DMS 273 treated with DMSO at 0.1 percent for 48 hours (cell line): ENCODE data around the gene ZNF618.

Experiments used
- DNase-seq: peaks from one replicate; lab custom pipeline; 2025; lab: John Stamatoyannopoulos, UW

Gene ZNF618

DNA sequence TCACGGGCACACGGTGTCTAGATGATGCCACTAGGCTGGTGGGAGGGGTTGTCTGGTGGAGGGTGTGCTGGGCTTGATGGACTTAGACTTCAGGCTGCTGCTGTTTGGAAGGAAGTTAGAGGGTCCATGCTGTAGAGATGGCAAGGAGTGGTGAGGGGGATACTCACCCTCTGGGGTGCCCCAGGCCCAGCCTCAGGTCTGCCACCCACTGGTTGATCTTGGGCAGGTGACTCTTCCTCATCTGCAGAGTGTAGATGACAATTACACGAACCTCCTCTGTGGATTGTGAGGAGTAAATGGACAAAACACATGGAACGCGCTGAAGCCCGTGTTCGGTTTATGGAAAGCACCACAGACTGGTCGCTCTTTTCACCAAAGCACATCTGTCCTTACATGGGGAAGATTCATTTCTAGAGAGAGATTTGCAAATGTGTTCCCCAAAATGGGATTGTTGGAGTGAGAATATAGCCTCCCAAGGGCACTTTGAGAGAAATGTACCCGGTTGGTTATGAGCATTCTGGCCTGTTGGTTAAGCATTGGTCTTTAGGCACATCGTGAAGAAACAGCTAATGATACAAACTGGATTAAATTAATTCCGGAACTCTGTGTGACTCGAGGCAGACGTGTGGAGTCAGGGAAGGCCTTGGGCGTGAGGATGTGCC lies 58.2 kb downstream of the ZNF618 start:
- no peak for DNase-seq

DNA sequence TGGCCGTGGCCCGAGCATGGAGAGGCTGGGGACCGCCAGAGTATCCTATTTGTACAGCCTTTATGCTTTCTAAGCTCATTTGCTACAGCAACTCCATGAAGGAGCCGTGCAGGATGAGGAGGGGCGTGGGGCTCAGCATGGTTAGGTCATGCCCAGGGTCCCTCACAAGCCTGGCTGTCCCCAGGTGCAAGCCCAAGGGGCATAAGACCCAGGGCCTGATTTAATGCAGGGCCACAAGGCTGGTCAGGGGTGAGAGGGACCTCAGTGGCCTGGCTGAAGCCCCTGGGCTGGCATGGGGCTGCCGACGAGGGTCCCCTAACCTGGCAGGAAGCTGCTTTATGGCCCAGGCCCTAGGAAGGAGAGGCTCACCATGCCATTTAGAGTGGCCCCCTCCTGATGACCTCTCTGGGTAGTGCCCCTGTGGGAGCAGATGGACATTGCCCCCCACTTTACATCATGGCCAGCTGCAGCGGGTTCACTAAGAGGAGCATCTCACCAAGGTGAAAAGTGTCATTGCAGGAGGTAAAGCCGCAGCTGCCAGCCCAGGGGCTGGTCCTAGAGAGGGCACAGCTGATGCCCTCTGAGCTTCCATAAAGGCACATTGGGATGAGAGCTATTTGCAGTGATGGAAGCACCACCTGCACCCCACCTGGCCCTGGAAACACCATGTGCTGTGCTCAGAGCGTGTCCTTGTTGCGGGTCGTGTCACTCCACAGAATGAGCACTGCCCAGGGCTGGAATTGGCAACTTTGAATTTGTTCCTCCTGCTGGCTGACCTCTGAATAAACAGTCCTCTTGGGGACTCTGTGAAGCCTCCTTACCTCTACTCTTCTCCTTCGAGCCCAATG lies 58.9 kb downstream of the ZNF618 start:
- DNase-seq: no peak

DNA sequence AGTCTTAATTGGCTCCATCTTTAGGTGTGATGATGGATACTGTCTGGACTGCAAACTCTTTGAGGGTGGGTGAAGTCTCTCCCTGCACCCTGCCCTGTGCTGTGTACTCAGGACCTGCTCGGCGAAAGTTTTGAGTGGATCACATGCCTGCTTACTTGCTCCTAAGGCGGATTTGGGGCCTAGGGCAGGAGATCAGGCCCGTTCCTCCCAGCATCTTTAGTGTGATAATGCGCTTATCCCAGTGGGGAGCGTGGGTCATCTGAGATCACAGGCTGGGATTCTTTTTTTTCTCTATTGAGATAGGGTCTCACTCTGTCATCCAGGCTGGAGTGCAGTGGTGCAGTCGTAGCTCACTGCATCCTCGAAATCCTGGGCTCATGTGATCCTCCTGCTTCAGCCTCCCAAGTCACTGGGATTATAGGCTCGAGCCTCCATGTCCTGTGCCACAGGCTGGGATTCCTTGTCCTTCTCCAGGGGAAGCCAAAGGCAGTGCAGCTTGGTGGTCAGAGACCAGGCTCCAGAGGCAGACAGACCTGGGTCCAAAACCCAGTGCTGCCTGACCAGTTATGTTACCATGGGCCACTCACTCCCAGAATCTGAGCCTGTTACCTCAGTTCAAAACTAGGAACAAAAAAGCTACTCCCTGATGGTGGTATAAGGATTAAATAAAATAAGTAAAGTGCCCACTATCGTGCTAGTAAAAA lies 59.7 kb downstream of the ZNF618 start:
- no peak for DNase-seq

DNA sequence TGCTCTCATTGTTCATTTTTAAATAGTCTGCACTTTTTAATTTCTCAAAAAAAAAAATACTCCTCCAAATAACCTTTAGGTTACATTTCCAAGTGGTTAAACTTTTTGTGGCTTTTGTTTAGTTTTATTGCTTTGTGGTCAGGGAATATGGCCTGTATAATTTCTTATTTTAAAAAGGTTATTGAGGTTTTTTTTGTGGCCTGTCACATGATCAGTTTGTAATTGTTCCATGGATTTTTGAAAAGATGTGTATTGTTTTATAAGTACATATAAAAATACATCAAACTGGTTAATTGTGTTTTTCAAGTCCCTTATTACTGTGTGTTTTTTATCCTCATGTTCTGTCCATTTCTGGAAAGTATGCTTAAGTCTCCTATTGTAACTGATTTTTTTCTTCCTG lies 64.0 kb downstream of the ZNF618 start:
- no peak for DNase-seq

DNA sequence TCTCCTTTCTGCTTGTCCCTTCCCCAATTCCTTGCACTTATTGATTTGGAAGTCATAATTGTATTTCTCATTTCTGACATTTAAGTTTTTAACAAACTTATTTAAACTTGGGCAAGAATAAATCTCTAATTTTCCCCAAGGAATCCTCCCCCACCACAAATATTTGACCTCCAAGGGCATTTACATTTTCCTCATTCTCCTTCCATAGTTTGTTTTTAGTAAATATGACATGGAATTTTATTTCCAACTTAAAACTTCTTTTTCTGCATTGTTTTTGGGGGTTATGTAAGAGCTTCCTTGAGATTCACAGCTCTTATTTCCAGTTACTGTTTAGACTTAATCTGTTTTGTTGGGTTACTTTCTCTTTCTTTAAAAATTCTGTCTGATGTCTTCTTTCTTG lies 64.9 kb downstream of the ZNF618 start:
- DNase-seq: no peak

DNA sequence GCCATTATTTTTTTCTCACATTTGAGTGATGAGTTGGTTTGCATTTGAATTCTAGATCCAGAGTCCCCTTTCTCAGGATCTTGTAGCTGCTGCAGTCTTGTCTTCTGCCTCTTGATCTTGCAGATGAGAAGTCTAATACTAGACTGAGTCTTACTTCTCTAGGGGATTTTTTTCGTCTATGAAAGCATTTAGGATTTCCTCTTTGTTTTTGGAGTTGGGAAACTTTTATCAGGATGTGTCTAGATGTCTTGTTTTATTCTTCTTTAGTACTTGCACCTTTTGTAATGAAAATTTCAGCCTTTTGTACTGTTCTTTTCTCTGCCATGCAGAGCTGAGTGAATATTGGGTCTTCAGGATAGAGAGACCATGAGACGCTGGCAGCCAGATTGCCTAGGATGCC lies 65.4 kb downstream of the ZNF618 start:
- no peak for DNase-seq

DNA sequence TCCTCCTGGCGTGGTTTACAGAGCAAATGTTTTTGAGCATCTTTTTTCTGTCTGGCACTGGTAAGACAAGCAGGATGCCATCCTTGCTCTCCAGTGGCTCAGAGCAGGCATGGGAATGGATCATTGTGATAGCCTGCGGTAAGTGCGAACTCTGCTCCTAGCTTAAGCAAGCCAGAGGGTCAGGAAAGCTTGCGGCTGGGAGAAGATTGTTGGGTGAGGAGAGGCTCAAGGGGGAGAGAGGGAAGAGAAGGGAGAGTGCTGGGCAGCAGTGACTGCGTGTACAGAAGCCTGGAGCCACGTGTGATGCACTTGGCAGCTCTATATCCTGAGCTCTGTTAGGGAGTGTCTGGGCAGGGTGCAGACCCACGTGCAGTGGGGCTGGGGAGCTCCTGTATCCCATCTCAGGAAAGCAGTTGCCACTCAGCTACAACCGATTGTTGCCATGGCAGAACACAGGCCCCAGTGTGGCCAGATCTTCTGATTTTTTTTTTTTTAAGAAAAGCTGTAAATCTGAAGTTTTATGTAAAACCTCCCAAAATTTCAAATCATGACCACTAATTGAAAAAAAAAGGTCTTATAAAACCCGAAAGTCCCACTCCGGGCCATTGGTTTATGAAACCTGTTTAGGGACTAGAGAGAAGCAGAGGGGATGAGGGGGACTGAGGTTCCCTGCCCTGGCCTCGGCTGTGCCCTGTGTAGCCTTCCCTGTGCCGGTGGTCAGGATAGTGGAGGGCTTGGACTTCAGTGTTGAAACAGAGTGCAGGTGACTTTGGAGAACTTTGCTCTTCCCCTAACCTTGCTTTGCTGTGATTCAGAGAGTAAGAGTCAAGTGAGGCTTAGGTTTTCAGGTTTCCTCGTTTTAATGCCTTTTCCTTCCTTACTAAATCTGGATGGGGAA lies 67.3 kb downstream of the ZNF618 start:
- no peak for DNase-seq

DNA sequence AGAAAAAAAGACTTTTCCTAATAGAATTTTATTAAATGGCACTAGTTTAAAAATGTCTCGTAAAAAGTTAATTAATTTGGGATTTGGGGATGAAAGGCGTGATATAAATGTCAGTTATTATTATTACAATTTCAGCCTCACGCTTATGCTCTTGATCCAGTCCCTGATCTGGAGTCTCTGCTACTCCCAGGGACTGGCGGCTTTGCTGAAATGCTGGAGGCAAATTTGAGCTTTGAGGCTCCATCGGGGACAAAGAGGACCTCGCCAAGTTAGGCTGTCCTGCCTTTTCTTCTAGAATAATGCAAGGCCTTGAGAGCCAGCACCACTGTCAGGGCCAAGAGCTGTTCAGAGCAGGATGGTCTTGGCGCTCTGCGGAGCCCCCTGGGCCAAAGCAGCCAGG lies 69.7 kb downstream of the ZNF618 start:
- DNase-seq: no peak

DNA sequence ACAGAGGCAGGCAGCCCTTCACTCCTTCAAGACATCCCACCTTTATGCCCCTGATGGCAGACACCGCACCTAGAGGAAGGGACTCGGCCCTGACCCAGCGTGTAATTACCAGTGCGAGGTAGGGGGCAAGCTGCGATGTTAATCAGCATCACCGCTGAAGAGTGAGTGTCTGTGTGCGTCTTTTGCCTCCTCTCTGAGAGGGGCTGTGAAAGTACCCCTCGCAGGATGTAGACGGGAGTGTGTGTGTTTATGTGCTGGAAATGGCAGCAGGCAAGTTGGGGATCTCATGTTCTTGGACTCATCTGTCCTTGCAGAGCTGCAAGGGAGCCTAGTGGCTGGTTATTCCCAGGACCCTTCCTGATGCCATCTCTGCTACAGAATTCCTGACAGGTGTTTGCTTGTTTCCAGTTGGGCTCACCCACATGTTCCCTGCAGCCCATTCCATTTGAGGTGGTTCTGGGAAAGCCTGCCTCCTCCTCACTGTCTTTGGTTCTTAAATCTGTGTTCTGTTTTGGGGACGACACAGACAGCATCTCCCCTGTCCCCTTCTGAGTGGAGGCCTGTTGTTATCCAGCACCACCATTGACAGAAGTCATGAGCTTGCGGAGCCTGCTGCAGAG lies 70.5 kb downstream of the ZNF618 start:
- no peak for DNase-seq

DNA sequence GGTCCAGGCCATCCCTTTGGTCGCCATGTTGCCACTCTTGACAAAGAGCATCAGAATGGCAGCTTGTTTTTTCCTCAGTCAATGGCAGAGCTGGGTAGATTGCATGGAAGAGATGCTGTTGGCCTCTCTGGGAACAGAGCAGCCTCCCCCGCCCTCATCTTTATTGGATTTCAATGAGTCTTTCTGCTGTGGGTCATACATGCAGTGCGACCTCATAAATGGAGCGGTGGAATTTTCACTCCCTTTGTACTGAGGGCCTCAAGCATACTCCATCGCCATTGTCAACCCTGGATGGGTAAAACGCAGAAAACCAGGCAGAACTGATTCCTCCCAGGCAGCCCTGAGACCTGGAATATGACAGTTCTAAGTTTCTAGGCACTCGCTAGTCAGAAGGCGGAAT lies 71.8 kb downstream of the ZNF618 start:
- DNase-seq: no peak

DNA sequence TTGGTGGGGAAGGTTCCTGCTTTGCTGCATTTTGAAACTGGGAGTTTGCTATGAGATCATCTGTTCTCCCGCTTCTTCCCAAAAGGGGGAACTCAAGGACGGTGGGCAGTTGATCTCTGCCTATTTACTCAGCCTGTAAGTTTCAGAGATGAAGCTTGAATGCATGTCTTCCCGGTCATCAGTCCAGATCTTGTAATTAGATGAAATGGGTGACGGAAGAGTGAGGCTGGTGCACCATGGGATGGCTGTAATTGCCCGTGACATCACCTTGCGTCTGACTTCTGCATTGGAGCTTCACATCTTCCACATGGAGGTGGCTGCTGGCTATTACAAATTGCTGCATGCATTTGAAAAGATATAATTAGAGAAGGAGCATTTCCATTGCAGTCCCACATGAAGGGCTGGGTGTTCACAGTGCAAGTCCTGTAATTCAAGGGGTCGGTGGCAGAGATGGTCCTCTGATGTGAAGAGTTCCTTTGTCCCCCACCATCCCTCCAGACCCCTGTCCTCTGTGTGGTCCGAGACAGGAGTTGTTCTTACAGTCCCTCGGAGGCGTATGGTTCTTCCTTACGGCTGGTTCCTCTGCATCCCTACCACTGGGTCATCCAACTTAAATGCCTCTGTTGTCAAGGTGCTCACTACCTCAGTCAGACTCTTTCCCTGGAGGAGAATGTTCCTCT lies 72.9 kb downstream of the ZNF618 start:
- DNase-seq: no peak

DNA sequence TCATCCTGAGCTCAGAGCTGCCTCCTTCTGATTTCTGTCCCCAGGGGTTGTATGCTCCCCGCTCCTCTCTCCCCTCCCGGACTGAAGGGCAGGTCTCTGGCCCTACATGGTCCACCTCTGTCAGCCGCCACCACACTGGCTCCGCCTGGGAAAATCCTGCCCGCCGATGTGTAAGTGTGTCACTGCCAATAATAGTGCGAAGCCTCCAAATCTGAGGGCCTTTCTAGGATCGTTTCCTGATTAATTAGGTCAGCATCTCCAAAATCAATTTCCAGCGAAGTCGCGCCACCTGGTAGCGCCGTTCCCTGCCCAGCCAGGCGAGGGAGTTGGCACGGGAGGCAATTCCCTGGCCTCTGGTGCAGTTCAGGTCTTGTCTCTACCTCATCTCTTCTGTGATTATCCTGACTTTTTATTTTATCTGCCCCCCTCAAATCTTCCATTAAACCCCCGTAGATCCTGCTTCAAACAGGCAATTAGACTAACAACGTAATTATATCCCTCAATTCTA lies 73.5 kb downstream of the ZNF618 start:
- no peak for DNase-seq

DNA sequence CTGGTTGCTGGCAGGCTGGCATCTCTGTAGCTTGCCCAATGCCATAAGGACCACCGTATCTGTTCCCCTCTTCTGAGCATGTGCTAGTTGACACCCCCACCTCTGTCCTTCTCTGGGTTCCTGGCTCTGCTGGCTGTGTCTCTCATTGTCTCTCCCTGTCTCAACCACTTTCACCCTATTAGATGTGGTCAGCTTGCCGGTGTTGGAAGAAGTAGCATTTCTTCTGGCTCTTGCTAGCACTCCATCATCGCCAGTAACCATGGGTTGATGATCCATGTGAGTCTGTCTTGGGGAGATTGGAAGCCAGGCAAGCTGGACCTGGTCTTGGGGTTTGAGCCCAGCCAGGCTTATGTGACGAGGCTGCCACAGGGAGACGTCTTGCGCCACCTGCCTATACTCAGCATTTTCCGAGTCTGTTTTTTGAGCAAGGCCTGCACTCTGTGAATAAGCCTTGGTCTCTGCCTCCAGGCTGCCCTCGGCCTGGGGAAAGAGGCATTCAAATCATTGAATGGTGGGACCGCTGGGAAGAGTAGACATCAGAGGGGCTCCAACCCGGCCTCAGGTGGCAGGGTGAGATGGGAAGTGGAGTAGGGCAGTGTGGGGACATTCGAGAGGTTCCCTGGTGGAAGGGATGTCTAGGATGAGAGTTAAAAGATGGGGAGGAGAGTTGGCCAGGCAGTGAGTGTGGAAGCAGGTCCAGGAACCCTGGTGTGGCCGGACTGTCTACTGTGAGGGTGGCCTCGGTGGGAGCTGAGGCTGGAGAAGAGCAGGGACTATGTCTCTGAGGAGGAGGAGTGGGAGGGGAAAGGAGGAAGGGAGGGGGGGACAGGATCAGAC lies 74.3 kb downstream of the ZNF618 start:
- DNase-seq: no peak

DNA sequence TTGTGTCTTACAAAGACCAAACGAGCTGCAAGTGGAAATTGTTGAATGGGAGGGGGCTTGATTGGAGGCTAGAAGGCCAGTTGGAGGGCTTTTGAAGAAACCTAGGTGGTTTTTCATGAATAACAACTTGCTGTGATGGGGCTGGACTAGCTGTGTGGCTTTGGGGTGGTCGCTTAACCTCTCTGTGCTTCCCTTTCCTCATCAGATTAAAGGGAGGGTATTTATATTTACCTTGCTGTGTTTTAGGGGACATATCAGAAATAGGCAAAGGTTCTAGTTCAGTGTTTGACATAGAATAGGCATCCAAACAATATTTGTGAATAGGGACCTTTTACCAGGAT lies 74.9 kb downstream of the ZNF618 start:
- DNase-seq: no peak

DNA sequence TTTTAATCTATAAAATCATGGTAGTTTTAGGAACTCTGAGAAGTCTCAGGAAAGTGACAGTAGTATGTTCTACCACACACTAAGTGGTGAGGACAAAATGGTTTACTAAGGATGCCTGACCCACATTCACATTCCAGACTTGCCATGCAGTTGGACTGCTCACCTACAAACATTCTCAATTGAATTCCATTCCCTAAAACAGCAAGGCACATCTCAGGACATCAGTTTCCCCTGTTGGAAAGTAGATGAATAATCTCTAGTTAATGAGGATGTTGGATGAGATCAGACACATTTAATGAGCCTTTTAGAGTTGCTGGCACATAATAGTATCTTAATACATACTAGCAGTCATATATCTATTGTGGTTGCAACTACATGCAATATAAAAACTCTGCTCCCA lies 76.6 kb downstream of the ZNF618 start:
- DNase-seq: no peak

DNA sequence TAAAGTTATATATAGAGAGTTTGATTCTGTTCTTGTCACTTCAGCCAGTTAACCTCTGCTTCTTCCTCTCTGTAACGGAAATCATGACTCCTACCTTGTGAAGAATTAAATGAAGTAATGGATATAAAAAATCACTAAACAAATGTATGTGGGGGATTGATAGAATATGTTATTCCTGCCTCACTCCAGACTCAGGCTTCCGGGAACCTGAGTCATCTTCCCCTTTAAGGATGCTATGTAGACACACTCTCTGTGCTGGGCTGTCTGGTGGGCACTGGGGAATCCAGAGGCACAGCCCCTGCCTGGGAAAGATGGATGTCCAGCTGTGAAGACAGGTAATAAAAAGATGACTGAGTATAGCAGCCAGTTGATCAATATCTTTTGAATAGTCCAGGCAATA lies 77.4 kb downstream of the ZNF618 start:
- no peak for DNase-seq

DNA sequence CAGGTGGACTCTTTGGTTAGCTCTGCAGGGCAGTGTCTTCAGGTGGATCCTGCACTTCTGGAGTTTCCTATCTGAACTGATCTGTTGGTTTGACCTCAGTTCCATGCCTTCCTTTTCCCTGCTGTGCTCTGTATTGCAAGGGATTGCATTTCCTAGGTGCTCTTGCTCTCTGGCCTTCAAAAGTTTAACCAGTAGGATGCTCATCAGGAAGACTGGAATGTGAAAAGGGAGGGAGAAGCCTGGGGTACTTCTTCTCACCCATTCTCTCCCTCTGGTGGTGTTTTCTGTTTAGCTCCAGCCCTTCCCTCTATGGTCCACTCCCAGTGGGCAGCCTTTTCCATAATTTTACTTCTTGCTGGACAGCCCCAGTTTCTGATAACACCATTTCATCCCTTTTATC lies 78.5 kb downstream of the ZNF618 start:
- DNase-seq: no peak

DNA sequence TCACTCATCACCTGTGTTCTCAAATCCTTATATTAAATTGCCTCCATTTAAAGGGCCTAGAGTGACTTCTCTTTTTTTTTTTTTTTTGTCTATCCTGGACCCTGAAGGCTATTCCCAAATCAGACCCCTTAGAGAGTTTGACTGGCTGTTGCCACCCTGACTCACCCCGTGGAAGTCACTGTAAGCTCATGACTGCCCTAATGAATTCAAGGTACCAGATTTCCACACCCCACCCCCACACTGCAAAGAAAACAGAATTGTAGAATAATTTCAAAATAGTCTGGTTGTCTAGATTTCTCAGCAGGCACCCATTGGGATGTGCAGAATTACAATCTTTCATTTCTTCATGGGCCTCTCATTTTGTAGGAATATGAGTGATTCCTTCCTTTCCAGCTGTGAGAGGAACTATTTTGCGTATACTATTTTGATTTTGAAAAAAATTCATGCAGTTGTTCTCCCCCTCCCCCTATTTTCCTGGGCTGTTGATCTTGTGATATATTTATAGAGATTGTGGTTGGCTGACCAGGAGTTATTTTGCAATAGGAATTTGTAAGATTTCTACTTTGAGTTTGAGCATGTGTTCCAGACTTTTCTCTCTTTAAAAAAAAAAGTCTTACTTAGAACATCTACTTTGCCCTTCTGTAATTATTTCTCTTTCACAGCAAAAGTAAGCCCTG lies 79.1 kb downstream of the ZNF618 start:
- no peak for DNase-seq

DNA sequence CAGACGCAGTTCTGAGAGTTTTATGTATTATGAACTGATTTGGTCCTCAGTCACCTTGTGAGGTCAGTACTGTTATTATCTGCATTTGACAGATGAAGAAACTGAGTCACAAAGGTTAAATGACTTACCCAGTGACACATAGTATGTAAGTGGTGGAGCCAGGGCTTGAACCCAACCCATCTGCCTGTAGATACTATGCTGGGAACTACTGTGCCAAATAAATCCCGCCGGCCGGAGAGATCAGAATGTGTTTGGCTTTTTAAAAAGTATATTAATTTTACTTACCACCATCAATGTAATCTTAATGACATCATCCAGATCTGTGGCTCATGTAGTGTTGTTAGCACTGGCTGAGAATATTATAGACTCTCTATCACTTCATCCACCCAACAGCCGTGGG lies 80.8 kb downstream of the ZNF618 start:
- DNase-seq: no peak
